GM18520 (cell line): Measurements from ENCODE around the gene PPARG.

ENCODE experiments used
- ATAC-seq: cut with Tn5 transposase; IDR thresholded peaks from one replicate; pipeline ENCODE4 v1.9.1; 2021; ENCODE audit not compliant: unreplicated experiment

PPARG gene

GRCh38 chr3:12409684-12410596 is 121.1 kb downstream of the PPARG start:
- no peak for ATAC-seq

GRCh38 chr3:12413721-12414255 is 124.9 kb downstream of the PPARG start:
- no peak for ATAC-seq

- no peak for ATAC-seq
Measured at GRCh38 chr3:12415014-12415680, 126.3 kb downstream of the PPARG start.

- no peak for ATAC-seq
Measured at GRCh38 chr3:12416731-12417130, 127.9 kb downstream of the PPARG start.

- ATAC-seq: no peak
Measured at GRCh38 chr3:12420393-12420792, 131.5 kb downstream of the PPARG start.

GRCh38 chr3:12421132-12421531 is 132.3 kb downstream of the PPARG start:
- ATAC-seq: no peak

- no peak for ATAC-seq
Measured at GRCh38 chr3:12423131-12423530, 134.3 kb downstream of the PPARG start.

GRCh38 chr3:12423918-12424630 is 135.2 kb downstream of the PPARG start:
- no peak for ATAC-seq

GRCh38 chr3:12424635-12425319 is 135.9 kb downstream of the PPARG start:
- no peak for ATAC-seq

- ATAC-seq: no peak
Measured at GRCh38 chr3:12425850-12426579, 137.1 kb downstream of the PPARG start.

- no peak for ATAC-seq
Measured at GRCh38 chr3:12427551-12427950, 138.7 kb downstream of the PPARG start.

GRCh38 chr3:12428126-12428525 is 139.3 kb downstream of the PPARG start:
- no peak for ATAC-seq

GRCh38 chr3:12430086-12430485 is 141.2 kb downstream of the PPARG start:
- no peak for ATAC-seq

- no peak for ATAC-seq
Measured at GRCh38 chr3:12433823-12434222, 145.0 kb downstream of the PPARG start.

- no peak for ATAC-seq
Measured at GRCh38 chr3:12436514-12437220, 147.8 kb downstream of the PPARG start.

- no peak for ATAC-seq
Measured at GRCh38 chr3:12437221-12437605, 148.3 kb downstream of the PPARG start.

- no peak for ATAC-seq
Measured at GRCh38 chr3:12437861-12438260, 149.0 kb downstream of the PPARG start.

- ATAC-seq: no peak
Measured at GRCh38 chr3:12438318-12438717, 149.4 kb downstream of the PPARG start.

GRCh38 chr3:12439161-12439940 is 150.5 kb downstream of the PPARG start:
- no peak for ATAC-seq
